ENCODE data around the gene NDUFS6. TPM values are rescaled to one million over a fixed set of nuclear protein-coding genes. Genes with fewer than 3 reads are reported as not detected.
A peak's percentile ranks its signal among the peaks of the same experiment; 100 is the strongest.
"Not testable (repeated sequence)": the region's sequence is repeated elsewhere in the genome, so short reads cannot be mapped to it uniquely, and the experiment has no call there.

NDUFS6 gene
- total RNA-seq, 1 donor: 30.9 TPM

DNA sequence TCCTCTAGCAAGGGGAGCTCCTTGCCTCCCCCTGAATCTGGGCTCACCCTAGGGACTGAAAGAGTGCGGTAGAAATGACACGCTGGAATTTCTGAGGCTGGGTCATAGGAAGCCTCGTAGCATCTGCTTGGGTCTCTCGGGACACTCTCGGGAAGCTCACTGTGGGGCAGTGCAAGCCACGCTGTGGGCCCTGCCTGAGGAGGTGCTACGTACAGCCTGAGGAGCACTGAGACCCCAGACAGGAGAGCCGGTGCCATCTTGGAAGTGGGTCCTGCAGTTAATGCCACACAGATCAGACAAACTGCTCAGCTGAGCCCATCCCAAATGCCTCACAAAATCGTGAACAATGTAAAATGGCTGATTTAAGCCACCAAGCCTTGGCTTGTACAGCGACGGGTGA lies 3.4 kb upstream of the NDUFS6 start:
- H3K4me3 ChIP-seq (ENCODE audit: low read depth, low read length): no peak overlapping the region
- DNase-seq (ENCODE audit: low read depth): no peak
- TF ChIP-seq, protein P1, sequence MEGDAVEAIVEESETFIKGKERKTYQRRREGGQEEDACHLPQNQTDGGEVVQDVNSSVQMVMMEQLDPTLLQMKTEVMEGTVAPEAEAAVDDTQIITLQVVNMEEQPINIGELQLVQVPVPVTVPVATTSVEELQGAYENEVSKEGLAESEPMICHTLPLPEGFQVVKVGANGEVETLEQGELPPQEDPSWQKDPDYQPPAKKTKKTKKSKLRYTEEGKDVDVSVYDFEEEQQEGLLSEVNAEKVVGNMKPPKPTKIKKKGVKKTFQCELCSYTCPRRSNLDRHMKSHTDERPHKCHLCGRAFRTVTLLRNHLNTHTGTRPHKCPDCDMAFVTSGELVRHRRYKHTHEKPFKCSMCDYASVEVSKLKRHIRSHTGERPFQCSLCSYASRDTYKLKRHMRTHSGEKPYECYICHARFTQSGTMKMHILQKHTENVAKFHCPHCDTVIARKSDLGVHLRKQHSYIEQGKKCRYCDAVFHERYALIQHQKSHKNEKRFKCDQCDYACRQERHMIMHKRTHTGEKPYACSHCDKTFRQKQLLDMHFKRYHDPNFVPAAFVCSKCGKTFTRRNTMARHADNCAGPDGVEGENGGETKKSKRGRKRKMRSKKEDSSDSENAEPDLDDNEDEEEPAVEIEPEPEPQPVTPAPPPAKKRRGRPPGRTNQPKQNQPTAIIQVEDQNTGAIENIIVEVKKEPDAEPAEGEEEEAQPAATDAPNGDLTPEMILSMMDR (IDR thresholded peaks at IDR 0.05; ENCODE audit: insufficient read depth, low read length): no peak

DNA sequence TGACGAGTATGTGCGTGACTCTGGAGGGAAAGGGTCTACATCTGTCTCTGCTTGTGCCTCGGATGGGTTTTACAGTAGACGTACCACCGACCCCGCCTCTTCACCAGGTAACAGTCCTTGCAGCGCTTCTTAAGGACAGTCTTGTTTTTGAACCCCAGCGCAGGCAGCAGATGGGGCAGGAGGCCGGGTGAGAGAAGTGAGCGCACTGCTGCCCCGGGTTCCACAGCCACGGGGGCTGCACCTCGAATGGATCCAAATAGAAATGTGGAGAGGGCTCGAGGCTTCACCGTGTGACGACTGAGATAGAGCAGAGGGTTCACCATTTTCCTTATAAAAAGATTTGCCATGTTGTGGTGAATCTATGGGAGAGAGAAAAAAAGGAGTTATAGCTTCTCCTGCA lies 2.6 kb upstream of the NDUFS6 start:
- DNase-seq (ENCODE audit: low read depth): not testable (repeated sequence)

DNA sequence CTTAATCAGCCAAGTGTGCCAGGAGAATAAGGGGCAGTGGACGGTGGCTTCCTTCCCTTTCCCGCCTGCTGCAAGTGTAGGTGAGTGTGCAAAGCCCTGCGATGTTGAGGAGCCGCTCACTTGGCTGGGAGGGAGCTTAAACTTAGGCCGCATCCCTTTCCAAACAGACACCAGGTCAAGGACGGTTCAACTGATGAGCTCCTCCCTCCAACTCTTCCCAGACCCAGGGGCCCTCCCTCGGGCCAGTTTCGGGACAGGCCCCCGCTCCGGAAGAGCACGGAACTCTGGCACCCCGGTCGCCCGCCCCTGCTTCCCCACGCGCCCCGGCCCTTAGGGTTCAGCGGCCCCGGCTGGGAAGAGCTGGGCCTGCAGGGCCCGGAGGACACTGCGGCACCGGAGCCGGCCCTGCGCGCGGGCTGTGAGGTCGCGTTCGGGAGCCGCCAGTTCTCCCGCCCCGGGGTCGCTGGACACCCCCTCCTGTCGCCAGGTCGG lies 2.1 kb upstream of the NDUFS6 start:
- peak overlapping the region; percentile 82 for H3K4me3 ChIP-seq (ENCODE audit: low read depth, low read length)
- DNase-seq (ENCODE audit: low read depth): peak; percentile 28
- TF ChIP-seq, protein P1 (IDR thresholded peaks at IDR 0.05; ENCODE audit: insufficient read depth, low read length): no peak

More for the DNA sequence above, 2.6 kb upstream of the NDUFS6 start:
- peak overlapping the region; percentile 82 for H3K4me3 ChIP-seq (ENCODE audit: low read depth, low read length)

DNA sequence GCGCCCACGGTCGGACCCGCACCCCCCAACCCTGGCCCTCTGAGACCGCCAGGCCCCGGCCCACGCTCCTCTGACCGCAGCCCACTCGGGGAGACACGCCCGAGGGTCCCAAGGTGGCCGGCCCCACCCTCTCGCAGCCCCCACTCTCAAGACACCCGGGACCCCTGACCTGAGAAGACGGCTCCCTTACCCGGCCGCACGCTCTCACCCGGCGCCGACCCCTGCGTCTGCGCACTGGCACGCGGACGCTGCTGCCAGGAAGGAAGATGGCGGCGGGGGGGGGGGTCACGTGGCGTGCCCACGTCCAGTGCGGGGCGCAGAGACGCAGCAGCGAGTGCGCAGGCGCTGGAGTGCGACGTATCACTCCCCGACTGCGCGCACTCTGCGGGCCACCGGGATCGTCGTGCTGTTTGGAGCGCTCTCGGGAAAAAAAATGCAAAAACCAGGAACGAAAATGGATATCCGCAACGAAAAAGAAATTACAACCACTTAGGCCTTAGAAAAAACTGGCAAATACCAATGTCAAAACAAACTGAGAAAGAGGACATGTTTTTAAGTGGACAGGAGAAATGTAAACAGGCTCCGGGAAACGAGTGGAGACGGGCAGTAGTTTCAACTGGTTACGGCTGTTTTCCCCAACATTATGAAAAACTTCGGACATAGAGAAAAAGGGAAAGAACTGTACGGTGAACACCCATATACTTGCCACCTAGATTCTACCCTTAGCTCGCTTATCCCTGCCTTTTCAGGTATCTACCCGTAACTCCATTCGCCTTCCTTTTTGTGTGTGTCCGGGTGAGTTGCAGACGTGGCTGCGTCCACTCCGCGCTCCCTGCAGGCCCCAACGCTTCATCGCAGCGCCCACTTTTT lies 1.4 kb upstream of the NDUFS6 start, which contains the start of gene MRPL36:
MRPL36 (minus strand) TSS at position 236 of the 870 bp plus-strand sequence. CDS start 902 bp downstream, outside the sequence.
- peak; percentile 86 for DNase-seq (ENCODE audit: low read depth)
- TF ChIP-seq, protein P1 (IDR thresholded peaks at IDR 0.05; ENCODE audit: insufficient read depth, low read length): no peak
- peak within 1 kb of the TSS; percentile 92 for H3K4me3 ChIP-seq (ENCODE audit: low read depth, low read length)

DNA sequence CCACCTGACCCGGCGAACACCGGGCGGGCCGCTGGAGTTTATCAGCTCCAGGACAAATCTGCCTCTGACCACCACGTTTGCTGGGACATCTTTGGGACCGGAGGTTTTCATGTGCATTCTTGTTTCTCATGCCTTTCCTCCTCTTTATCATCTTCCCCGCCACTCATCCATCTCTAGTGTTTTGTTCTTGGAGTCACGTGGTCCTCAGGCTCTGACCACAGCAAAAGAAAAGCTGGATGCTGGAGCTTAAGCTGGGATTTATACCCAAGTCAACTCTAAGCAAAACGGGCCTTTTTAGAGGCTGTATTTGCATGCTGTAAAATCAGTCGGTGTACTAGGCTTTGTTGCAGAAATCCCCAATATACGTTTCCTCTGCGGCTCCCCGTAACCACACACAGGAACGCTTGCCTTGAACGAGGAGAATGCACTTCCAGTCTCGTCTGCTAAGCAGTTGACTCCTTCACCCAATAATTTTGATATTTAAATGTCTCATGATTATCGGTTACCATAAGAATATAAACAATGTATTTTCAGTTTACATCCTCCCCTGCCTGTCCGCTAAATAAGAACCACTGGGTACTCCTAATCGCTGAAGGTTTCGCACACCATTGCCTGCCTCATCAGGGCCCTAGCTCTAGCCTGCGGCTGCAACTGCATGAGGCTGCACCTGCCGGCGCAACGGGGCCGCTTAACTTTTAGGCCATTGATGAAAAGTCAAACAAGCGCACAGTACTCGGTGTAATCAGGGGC lies 560 bp upstream of the NDUFS6 start:
- peak; percentile 23 for DNase-seq (ENCODE audit: low read depth)
- peak overlapping the region; percentile 92 for H3K4me3 ChIP-seq (ENCODE audit: low read depth, low read length)
- TF ChIP-seq, protein P1 (IDR thresholded peaks at IDR 0.05; ENCODE audit: insufficient read depth, low read length): no peak

DNA sequence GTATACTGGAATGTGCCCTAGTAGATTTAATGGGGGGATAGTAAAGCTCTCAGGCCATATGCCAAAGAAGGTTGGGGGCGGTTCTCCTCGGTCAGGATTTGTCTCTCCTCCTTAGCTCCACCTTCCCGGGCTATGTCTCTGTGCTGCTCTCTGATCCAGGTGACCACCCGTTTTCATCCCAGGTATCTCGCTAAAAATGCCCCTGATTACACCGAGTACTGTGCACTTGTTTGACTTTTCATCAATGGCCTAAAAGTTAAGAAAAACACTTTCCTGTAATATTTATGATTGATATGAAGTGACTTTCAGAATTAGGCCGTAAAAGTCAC lies 724 bp downstream of the NDUFS6 start:
- TF ChIP-seq, protein P1 (IDR thresholded peaks at IDR 0.05; ENCODE audit: insufficient read depth, low read length): no peak
- DNase-seq (ENCODE audit: low read depth): no peak
- H3K4me3 ChIP-seq (ENCODE audit: low read depth, low read length): peak overlapping the region; percentile 92

DNA sequence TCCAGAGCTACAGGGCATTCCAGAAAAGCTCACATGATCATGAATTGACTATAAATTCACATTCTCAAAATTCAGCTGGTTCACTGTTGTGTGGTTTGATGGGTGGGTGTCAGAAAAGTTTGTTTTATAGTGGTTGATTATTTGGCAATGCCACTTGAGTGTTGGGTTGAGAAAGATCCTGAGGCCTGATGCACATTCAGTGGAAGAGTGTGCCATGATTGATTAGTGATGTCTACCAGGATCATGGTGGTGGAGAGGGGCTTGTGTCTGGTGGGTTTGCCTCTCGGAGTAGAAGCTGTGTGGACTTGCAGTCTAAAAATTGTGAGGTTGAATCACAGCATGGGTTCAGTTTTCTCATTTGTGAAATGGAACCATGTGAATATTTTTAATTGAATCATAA lies 2.0 kb downstream of the NDUFS6 start:
- TF ChIP-seq, protein P1 (IDR thresholded peaks at IDR 0.05; ENCODE audit: insufficient read depth, low read length): no peak
- DNase-seq (ENCODE audit: low read depth): no peak
- no peak overlapping the region for H3K4me3 ChIP-seq (ENCODE audit: low read depth, low read length)
